Activated naive CD4-positive, alpha-beta T cell treated with Interleukin-2 at 50 U/mL for 16 hours (primary cell): ENCODE results near the gene ACTN1.

Experiments used
- DNase-seq: peaks from one replicate; pipeline ENCODE4 v3.0.0-alpha.2; 2020

Gene ACTN1

GRCh38 chr14:68948686-68949600 lies 30.2 kb downstream of the ACTN1 start:
- no peak for DNase-seq

DNA sequence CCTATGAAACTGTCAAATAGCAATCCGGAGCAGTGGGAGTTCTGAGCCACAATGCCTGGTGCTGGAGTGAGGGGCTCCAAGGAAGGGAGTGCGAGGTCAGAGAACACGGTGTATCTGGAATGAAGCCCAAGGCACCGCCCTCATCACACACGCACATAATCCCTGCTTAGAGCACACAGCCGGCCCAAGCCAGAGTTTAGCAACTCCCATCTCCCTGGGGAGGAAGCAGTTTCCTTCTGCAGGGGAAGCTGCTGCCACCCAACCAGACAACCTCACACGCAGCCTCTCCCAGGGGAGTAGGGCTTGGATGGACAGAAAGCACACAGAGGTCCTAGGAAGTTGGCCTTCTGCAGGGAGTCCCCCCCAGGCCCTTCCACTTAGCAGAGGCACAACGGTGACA lies 31.3 kb downstream of the ACTN1 start:
- no peak for DNase-seq

- no peak for DNase-seq
Observed at GRCh38 chr14:68946489-68946822, 32.6 kb downstream of the ACTN1 start.

- no peak for DNase-seq
Observed at GRCh38 chr14:68945585-68946488, 33.3 kb downstream of the ACTN1 start.

DNA sequence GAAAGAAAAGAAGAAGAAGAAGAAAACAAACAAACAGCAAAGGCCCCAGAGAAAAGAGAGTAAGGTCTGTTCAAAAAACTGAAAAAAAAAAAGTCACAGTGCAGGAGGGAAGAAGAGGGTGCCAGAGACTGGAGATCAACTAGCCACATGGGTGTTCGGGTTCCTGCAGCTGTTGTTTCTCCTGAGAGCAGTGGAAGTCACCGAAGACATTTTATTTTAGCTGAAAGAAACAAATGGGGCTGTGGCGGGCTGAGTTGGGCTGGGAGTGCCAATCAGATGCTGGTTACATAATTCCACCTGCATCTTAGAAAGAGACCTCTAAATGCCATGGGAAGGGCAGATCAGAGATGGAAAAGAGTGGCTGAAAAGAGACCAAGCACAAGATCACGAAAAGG lies 33.9 kb downstream of the ACTN1 start:
- DNase-seq: no peak

- no peak for DNase-seq
Observed at GRCh38 chr14:68944162-68944561, 34.9 kb downstream of the ACTN1 start.

DNA sequence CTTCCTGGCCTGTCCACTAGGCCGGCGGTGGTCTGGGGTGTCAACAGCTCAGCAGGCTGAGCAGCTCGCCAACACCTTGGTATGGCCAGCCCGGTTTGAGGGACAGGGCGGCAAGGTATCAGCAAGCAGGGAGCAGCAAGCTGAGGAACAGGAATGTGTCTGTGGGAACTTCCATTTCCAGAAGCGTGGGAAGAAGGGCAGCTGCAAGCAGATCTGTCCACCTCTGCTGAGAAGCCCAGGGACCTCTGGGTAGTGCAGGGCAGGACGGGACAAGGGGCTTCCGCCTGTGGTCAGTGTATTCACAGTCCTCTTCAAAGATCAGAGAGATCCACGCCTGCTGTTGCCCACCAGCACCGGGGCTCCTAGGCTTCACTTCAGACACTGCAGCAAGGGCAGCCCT lies 36.0 kb downstream of the ACTN1 start:
- DNase-seq: no peak

DNA sequence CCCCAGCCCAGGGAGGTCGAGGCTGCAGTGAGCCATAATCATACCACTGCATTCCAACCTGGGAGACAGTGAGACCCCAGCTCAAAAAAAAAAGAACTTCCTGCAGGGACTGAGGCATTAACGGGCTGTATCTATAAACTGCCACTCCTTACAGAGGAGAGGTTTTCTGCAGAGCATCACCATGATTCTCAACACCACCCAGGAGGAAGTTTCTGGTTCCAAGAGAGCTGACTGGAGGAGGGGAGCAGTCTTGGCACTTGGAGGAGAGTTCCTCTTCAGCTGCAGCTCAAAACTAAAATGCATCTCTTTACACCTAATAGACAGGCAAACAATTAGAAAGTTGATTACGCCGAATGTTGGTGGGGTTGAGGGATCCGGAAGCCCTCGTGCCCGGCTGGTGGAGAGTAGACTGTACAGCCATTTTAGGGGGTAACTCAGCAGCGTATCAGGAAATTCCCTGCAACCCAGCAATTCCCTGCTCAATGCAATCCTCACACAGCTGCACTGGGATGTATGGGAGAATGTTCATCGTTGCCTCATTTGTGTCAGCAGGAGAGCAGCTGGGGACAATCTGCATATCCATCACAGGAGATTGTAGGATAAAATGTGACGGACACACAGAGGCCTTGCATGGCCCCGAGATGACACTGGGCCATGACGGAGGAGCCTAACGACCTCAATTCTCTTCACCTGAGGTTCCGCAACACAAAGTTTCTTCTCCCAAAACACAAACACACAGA lies 36.6 kb downstream of the ACTN1 start:
- no peak for DNase-seq

DNA sequence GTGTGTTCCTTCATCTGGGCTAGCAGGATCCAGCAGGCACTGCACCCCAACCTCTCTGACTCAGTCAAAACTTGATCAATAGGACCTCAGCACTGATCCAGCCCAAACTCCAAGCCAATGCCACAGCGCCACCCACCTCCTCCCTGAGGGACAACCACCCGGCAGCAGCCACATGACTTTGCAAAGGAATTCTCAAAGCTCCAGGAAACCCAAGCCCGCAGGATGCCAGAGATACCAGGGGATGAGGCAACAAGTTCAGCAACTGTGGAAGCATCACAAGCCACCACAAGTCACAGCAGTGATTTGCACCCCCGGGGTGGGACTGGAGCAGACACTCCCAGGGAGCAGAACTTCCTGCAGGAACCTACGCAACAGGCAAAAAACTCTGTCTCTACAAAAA lies 37.3 kb downstream of the ACTN1 start:
- no peak for DNase-seq

DNA sequence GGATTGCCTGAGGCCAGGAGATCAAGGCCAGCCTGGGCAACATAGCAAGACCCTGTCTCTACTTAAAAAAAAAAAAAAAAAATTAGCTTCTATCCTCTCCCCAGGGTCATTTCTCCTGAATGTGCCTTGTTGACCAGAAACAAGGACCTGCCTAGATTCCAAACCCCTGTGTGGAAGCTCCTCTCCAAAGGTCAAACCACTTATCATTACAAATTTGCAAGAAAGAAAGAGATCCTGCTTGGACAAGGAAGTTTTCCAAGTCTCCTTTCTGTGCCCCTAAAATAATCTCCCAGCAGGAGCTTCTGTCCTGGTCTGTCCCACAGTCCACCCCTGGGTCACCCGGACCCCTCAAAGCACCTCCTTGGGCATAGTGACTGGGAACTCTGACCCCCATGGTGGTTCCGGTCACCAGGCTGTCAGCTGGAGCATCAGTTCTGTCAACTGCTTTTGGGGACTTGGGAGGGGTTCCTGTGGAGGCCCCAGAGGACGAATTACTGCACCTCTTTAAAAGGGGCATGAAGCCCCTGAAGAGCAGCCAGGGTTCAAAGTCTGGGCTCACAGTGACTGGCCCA lies 38.4 kb downstream of the ACTN1 start:
- no peak for DNase-seq

- no peak for DNase-seq
Observed at GRCh38 chr14:68939893-68940613, 39.0 kb downstream of the ACTN1 start.

DNA sequence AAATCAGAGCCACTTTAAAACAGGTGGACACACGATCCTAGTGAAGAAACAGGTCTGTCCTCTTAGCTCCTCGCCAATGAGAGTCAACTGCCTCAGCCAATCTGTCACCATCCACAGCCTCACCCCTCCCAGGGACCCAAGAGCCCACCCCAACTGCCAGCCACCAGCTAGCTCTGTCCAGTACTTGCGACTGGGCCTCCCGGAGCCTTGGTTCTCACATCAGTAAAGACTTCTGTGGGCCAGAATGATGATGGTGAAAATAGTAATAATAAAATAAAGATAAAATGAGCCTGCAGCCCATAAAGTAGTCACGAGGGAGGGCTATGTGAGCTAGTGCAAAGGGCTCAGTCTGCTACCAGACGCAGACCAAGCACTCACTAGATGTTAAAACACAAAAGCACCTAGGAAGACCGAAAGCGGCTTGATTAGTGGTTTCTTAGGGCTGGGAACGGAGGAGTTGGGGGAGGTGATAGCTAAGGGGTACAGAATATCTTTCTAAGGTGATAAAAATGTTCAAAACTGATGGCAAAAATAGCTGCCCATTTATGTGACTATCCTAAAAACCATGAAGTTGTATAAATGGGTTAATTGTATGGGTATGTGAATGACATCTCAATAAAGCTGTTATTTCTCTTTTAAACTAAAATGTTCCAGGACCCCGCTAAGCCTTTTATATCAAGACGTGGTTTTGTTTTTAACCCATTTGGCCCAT lies 39.8 kb downstream of the ACTN1 start:
- no peak for DNase-seq

DNA sequence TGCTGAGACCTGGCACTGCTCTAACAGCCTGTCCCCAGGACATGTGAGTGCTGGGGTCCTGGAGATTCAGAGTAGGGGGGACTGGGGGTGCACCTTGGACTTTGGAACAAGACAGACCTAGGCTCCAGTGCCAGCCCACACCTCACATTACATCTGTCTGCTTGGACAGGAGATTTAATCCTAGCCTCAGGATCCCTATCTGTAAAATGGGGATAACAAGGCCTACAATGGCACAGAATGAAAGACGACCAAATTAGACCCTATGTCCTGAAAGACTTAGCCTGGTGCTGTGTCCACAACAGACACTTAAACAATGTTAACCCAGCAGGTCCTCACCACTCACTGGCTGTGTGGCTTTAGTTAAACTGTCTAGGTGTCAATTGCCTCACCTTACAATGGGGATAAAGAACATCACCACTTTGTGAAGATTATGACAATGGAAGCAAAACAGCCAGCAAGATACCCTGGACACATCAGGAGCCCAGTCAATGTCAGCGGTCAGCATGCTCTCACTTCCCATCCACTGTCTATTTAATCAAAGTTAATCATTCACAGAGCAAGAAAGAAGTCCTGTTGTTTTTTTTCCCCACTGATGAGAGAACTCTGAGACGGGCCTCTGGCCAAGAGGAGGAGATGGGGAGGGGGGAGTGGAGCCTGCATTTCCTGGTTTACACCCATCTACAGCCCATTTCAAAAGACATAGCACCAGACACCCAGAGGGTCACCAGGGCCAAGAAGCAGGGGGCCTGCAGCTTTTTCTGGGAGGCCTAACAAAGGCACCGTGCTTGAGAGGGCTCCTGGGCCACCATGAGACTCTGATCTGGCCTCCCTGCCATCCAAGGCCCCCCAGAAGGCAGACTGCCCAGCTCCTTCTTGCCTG lies 40.6 kb downstream of the ACTN1 start:
- no peak for DNase-seq

DNA sequence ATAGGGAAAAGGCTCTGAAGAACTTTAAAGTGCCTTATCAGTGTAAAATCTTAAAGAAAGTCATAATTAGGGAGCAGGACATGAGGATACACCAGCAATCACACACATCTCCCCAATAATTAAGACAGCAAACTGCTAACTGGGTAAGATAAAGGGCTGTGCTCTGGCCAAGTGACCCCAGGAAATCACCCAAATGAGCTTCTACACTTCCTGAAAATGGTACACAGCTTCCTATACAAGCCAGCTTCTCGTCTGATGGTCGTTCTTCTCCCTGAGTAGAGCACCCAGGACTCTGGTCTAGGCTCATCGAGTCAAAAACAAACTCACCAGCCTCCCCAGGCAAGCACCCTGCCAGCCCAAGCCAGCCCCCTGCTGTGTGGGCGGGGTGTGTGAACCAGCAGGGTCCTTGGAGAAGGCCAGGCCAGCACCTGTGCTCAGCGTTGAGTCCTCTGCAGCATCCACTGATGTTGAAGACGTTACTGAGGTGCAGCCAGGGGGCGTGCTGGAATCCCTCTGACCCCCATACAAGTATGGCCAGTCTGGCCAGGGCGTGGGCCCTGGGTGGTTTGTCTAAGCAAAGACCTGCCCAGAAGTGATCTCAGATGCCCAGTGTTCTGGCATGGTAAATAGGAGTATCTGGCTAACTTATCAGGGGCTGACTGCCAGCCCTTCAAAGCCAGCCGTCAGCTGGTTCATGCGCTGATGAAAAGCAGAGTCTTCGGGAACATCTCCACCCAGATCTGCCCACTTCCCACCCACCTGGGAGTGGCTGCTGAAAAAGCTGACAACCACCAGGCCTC lies 41.4 kb downstream of the ACTN1 start:
- DNase-seq: no peak

DNA sequence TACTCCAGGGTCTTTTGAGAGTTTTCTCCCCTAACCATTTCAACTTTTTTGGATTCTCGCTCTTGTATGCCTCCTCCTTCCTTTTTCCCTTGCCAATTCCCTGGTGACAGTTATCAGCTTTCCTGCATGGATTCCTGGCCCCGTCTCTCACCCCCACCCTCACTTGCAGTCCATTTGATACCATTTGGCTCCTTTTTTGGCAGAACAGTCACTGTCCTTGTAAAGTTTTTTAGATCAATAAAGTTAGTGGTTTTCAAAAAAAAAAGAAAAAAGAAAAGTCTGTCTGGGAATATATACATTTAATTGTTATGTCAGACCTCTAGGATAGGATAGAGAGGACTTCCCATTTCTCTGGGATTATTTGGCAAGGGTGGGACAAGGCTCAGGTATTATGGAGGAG lies 42.1 kb downstream of the ACTN1 start:
- no peak for DNase-seq

DNA sequence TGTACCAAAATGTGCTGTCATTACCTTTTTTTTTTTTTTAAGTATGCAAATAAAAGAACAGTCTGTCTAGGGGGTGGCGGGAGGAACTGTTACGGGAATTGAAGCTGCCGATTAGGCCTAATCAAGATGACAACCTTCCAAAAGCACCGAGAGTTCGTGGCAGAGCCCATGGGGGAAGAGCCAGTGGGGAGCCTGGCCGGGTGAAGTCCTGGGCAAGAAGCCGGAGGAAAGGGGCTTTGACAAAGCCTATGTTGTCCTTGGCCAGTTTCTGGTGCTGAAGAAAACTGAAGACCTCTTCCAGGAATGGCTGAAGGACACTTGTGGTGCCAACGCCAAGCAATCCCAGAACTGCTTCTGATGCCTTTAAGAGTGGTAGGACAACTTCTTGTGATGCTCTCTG lies 42.6 kb downstream of the ACTN1 start:
- no peak for DNase-seq

- DNase-seq: no peak
Observed at GRCh38 chr14:68935761-68936214, 43.3 kb downstream of the ACTN1 start.

DNA sequence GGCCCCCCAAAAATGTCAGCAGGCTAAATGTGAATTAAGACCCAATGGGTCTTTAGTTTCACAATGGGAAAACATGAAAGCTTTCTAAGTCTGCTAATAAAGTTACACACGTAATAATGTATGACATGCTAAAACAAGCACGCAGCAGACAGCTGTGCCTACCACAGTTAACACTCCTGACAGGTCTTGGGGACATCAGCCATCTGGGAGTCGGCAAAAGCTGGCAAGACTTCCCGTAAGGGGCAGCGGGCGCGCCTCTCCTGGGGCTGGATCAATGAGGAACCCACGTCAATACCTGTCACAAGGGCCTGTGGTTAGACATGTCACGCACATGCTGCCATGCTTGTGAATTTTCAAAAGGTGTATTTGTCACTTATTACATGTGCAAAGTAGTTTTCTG lies 45.0 kb downstream of the ACTN1 start:
- no peak for DNase-seq

GRCh38 chr14:68932686-68933085 lies 46.4 kb downstream of the ACTN1 start:
- DNase-seq: no peak

- DNase-seq: no peak
Observed at GRCh38 chr14:68932231-68932630, 46.9 kb downstream of the ACTN1 start.
